PFSK-1 (cell line): ENCODE results near the gene TMEM207.

Experiments used
- FOXP2 ChIP-seq: optimal IDR thresholded peaks from 2 replicates; pipeline ENCODE3; 2011; ENCODE audit warnings: borderline replicate concordance, control low read depth, inconsistent platforms; ENCODE audit not compliant: insufficient read depth; ENCODE audit errors: extremely low read length, extremely low read depth
- POLR2AphosphoS5 ChIP-seq: IDR thresholded peaks from 2 replicates; pipeline ENCODE4 v1.6.1; 2012; ENCODE audit warnings: low read depth, mild to moderate bottlenecking, control low read depth, low read length, moderate library complexity
- SIN3A ChIP-seq: IDR thresholded peaks from 2 replicates; pipeline ENCODE4 v1.6.1; 2012; ENCODE audit warnings: mild to moderate bottlenecking, low read length, moderate library complexity, borderline replicate concordance; ENCODE audit not compliant: insufficient read depth
- TAF1 ChIP-seq: IDR thresholded peaks from 2 replicates; pipeline ENCODE4 v1.6.1; 2012; ENCODE audit warnings: low read length, control low read depth, borderline replicate concordance; ENCODE audit not compliant: insufficient read depth
- TF ChIP-seq, protein P1 (sequence below), 2 experiments: IDR thresholded peaks; 2 replicates each; pipeline versions ENCODE4 v1.6.1 to v1.8.0; 2011 to 2012; ENCODE audit warnings: low read depth in 2 of 2, low read length in 2 of 2, control low read depth in 1 of 2, inconsistent platforms in 1 of 2, mild to moderate bottlenecking in 1 of 2, moderate library complexity in 1 of 2; ENCODE audit not compliant: insufficient read depth in 1 of 2

The TMEM207 gene

DNA sequence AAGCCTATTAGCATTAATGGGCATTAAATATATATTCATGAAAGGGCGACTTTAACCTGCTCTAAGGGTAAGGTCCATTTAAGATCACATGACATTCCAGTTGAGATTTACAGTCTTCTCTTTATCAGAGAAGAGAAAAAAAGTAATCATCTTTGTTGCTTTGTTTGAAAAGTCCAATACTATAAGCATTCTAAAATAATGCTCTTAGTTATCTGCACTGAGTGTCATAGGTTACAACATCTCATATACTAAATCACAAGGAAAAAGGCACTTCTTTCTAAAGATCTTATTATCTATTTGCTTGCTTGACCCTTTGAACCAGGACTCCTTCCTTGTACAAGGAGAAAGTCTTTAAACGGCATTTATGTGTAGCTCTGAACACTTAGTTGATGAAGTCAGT is 1.4 kb downstream of the TMEM207 start:
- TF ChIP-seq TAF1 (no peak), FOXP2 (no peak), POLR2AphosphoS5 (no peak), SIN3A (no peak)
- TF ChIP-seq, protein P1, sequence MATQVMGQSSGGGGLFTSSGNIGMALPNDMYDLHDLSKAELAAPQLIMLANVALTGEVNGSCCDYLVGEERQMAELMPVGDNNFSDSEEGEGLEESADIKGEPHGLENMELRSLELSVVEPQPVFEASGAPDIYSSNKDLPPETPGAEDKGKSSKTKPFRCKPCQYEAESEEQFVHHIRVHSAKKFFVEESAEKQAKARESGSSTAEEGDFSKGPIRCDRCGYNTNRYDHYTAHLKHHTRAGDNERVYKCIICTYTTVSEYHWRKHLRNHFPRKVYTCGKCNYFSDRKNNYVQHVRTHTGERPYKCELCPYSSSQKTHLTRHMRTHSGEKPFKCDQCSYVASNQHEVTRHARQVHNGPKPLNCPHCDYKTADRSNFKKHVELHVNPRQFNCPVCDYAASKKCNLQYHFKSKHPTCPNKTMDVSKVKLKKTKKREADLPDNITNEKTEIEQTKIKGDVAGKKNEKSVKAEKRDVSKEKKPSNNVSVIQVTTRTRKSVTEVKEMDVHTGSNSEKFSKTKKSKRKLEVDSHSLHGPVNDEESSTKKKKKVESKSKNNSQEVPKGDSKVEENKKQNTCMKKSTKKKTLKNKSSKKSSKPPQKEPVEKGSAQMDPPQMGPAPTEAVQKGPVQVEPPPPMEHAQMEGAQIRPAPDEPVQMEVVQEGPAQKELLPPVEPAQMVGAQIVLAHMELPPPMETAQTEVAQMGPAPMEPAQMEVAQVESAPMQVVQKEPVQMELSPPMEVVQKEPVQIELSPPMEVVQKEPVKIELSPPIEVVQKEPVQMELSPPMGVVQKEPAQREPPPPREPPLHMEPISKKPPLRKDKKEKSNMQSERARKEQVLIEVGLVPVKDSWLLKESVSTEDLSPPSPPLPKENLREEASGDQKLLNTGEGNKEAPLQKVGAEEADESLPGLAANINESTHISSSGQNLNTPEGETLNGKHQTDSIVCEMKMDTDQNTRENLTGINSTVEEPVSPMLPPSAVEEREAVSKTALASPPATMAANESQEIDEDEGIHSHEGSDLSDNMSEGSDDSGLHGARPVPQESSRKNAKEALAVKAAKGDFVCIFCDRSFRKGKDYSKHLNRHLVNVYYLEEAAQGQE (IDR thresholded peaks at IDR 0.05; ENCODE audit: insufficient read depth in 1 of 2, low read depth in 2 of 2, low read length in 2 of 2) = no peak

DNA sequence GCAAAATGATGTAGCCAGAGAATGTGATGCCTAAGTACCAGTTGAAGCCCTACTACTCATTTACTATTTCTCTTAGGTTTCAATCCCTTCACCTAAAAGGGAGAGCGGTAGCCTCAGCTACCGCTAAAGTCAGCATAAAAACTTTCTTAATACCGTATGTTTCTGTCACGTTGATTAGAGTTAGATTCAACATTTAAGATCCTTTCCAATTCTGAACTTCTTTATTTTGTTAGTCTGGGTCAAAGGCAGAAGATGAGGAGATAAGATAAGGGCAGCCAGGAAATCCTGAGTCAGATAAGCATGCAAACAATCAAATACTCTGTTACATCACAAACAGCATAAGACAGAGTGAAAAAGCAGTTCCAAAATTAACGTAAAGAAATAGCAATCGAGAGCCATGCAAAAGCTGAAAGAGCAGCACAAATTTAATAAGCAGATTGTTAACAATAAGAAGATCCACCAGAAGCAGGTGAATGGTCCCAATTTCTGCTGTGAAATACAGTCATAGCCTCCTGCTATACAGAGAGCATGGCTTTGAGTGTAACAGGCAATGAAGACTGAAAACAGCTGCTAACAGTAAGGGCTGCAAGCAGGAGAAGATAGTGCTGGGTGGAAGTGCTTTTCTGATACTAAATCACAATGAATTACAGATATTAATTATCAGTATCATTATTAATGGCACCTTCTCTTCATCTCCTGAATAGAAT is 3.0 kb downstream of the TMEM207 start:
- TF ChIP-seq TAF1 (no peak), FOXP2 (no peak)
- TF ChIP-seq, protein P1 (IDR thresholded peaks at IDR 0.05; ENCODE audit: insufficient read depth in 1 of 2, low read depth in 2 of 2, low read length in 2 of 2) = no peak

DNA sequence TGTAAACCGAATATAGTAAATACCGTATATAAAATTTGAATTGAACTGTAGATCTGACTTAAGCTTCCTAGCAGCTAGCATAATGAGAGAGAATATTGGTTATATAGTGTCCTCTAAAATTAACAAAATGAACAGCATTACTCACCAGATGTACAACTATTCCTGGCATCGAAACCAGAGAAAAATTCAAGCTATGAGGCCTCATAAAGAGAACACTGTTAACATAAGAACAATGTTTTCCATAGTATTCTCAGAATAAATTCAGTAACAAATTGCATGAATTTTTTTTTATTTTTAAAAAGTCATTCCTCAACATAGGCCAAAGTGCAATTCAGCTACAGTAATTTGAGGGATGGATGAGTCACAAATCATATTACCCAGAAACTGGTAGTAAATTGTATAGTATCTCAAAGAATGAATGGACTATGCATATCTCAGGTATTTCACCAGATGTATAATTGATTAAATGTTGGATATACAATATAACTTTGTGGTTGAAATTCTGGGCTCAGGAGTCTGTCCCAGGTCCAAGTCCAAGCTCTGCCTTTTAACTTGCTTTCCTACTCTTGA is 5.0 kb downstream of the TMEM207 start:
- TF ChIP-seq POLR2AphosphoS5 (no peak), TAF1 (no peak), SIN3A (no peak), FOXP2 (no peak)
- TF ChIP-seq, protein P1 (IDR thresholded peaks at IDR 0.05; ENCODE audit: insufficient read depth in 1 of 2, low read depth in 2 of 2, low read length in 2 of 2) = no peak

DNA sequence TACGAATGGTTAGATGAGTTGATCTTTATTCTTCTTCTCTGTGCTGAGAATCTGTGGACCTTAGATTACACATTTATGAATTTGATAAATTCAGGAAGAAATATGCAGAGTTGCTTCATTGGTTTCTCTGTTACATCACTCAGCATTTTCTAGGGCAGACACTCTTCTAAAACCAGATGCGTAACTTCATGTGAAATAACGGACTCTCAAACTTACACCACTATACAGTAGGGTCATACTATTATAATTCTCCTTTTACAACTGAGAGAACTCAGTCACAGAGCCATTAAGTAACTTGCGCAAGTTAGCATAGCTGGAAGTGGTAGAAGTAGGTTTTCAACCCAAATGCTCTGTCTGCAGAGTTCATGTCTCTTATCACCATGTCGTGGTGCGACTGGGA is 5.7 kb downstream of the TMEM207 start:
- TF ChIP-seq FOXP2 = no peak
- TF ChIP-seq TAF1 = no peak
- no peak for TF ChIP-seq POLR2AphosphoS5
- TF ChIP-seq SIN3A = no peak
- TF ChIP-seq, protein P1 (IDR thresholded peaks at IDR 0.05; ENCODE audit: insufficient read depth in 1 of 2, low read depth in 2 of 2, low read length in 2 of 2) = no peak

- TF ChIP-seq FOXP2 (no peak), SIN3A (no peak), POLR2AphosphoS5 (no peak), TAF1 (no peak)
- TF ChIP-seq, protein P1 (IDR thresholded peaks at IDR 0.05; ENCODE audit: insufficient read depth in 1 of 2, low read depth in 2 of 2, low read length in 2 of 2) = no peak
Observed at GRCh38 chr3:190443257-190443656, 6.4 kb downstream of the TMEM207 start.
